Neural progenitor cell (in vitro differentiated cells): ENCODE measurements around the gene BUD31. TPM values are rescaled to one million over a fixed set of nuclear protein-coding genes. Genes with fewer than 3 reads are reported as not detected.
A peak's percentile ranks its signal among the peaks of the same experiment; 100 is the strongest.

Experiments used
- DNase-seq: peaks from one replicate; pipeline ENCODE4 v3.0.0-alpha.2; 2016; ENCODE audit warnings: low spot score
- H2AFZ ChIP-seq: fragments of 200-600 bp; sonication (generic); replicated peaks from 2 replicates; pipeline ENCODE4 v1.6.1; 2016; ENCODE audit warnings: antibody characterized with exemption
- H3F3A ChIP-seq: fragments of 200-600 bp; sonication (generic); 2 replicates; pipeline ENCODE4 v1.6.1; 2016; ENCODE audit warnings: antibody characterized with exemption, low read depth
- H3K27ac ChIP-seq: fragments of 200-600 bp; sonication (generic); 2 replicates; pipeline ENCODE4 v1.5.1; 2016; ENCODE audit warnings: mild to moderate bottlenecking
- H3K27me3 ChIP-seq: fragments of 200-600 bp; sonication (generic); 2 replicates; pipeline ENCODE4 v1.6.1; 2016; ENCODE audit warnings: mild to moderate bottlenecking, moderate library complexity
- H3K36me3 ChIP-seq: fragments of 200-600 bp; sonication (generic); 2 replicates; pipeline ENCODE4 v1.5.1; 2016
- H3K4me1 ChIP-seq: fragments of 200-600 bp; sonication (generic); 2 replicates; pipeline ENCODE4 v1.6.1; 2016; ENCODE audit warnings: mixed run types
- H3K4me2 ChIP-seq: fragments of 200-600 bp; sonication (generic); 2 replicates; pipeline ENCODE4 v1.6.1; 2016
- H3K4me3 ChIP-seq: fragments of 200-600 bp; sonication (generic); 2 replicates; pipeline ENCODE4 v1.5.1; 2016
- H3K79me2 ChIP-seq: fragments of 200-600 bp; sonication (generic); 2 replicates; pipeline ENCODE4 v1.6.1; 2016; ENCODE audit warnings: low read depth
- H3K9ac ChIP-seq: fragments of 200-600 bp; sonication (generic); 2 replicates; pipeline ENCODE4 v1.6.1; 2016
- H3K9me3 ChIP-seq: fragments of 200-600 bp; sonication (generic); 2 replicates; pipeline ENCODE4 v1.5.1; 2016; ENCODE audit warnings: low read depth
- H4K20me1 ChIP-seq: fragments of 200-600 bp; sonication (generic); 2 replicates; pipeline ENCODE4 v1.6.1; 2016; ENCODE audit warnings: low read depth
- H3K27ac Mint-ChIP-seq: 3 replicates; pipeline ENCODE4 v1.8.0; 2021; ENCODE audit warnings: mixed read lengths
- H3K27me3 Mint-ChIP-seq: 2 replicates; pipeline ENCODE4 v1.8.0; 2022; ENCODE audit warnings: low read depth, mild to moderate bottlenecking, inconsistent platforms, moderate library complexity, mixed read lengths; ENCODE audit not compliant: insufficient read depth
- H3K36me3 Mint-ChIP-seq: 3 replicates; pipeline ENCODE4 v1.8.0; 2021; ENCODE audit warnings: mixed read lengths
- H3K4me1 Mint-ChIP-seq: 3 replicates; pipeline ENCODE4 v1.8.0; 2021; ENCODE audit warnings: mixed read lengths
- H3K4me3 Mint-ChIP-seq: 3 replicates; pipeline ENCODE4 v1.8.0; 2021; ENCODE audit warnings: mild to moderate bottlenecking, moderate library complexity, mixed read lengths
- H3K9me3 Mint-ChIP-seq: 3 replicates; pipeline ENCODE4 v1.8.0; 2020; ENCODE audit warnings: mixed read lengths
- EZH2 ChIP-seq: fragments of 200-600 bp; sonication (generic); IDR thresholded peaks from 2 replicates; pipeline ENCODE4 v1.6.1; 2017; ENCODE audit warnings: antibody characterized with exemption, mild to moderate bottlenecking, moderate library complexity
- EZH2phosphoT487 ChIP-seq: fragments of 200-600 bp; sonication (generic); IDR thresholded peaks from 2 replicates; pipeline ENCODE4 v1.6.1; 2017; ENCODE audit warnings: antibody characterized with exemption
- total RNA-seq: library from RNA; depleted of rRNA; stranded (reverse); fragments of >200 nt; gene quantifications from 2 replicates; pipeline ENCODE4 v1.2.3, GENCODE V29; 2015; ENCODE audit warnings: low replicate concordance
- TF ChIP-seq, protein P1 (sequence below): fragments of 200-600 bp; sonication (generic); IDR thresholded peaks from 2 replicates; pipeline ENCODE4 v1.5.1; 2017; ENCODE audit warnings: antibody characterized with exemption, mild to moderate bottlenecking

Gene BUD31
- total RNA-seq, 1 donor from 2014 or later: 98.2 TPM

DNA sequence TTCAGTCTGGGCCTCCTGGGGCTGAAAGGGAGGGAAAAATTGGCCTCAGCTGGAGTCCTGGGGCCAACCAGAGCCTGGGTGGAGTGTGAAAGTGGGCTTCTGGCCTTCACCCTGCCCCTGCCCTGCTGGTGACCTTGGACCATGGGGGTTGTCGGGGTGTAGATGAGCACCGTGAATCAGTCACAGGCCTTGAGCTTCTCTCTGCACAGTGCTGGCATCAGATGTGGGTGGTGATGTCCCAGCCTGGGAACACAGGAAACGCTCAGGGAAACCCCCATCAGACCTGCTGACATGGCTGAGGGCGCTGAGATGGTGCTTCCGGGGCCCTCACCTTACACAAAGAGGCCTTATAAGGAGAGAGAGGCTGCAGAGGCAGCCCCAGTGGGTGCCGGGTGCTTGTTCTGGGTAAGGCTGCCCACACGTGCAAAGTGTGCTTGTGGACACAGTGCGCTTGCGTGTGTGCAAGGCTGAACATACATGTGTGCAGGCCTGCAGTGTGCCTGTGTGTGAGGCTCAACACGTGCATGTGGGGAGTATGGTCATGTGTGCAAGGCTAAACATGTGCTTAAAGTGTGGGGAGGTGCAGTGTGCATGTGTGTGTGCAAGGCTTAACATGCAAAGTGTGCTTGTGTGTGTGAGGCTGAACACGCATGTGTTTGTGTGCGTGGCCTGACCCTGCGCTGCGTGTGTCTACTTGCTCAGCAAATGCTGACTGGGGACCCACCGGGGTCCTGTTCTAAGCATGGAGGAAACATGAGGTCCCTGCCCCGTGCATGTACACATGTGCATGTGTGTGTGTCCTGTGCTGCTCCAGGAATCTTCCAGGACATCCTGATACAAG, 27.7 kb upstream of the BUD31 start:
- H3K4me3 ChIP-seq: no peak overlapping the region

DNA sequence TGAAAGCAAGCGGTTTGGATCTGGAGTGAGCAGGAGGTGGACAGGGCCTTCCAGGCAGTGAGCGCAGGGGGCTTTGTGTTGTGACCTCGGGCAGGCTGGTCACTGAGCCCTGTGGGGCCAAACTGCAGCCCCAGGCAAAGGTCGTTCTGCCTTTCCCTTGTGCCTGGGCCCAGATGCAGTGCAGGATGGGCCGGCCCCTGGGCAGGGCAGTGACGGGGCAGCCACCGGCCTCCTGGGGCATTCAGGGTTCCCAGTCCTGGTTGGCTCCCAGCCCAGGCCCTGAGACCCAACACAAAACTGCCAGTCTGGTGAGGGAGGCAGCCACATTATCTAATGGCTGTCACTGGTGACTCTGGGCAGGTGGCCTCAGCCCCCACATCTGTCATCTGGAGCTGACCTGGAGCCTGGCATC, 27.1 kb upstream of the BUD31 start:
- Histone ChIP-seq H3K4me1 (no peaks in the 10 kb centered on the region), H3K36me3 (no peaks in the 10 kb centered on the region), H3K79me2 (no peaks in the 10 kb centered on the region), H3K9ac (no peak overlapping the region), H3K4me2 (no peak overlapping the region), H3K27ac (peak overlapping the region; percentile 6), H4K20me1 (no peaks in the 10 kb centered on the region), H2AFZ (no peak overlapping the region), H3K9me3 (no peaks in the 10 kb centered on the region), H3K4me3 (no peak overlapping the region), H3F3A (no peaks in the 10 kb centered on the region), H3K27me3 (no peaks in the 10 kb centered on the region)
- no peaks in the 10 kb centered on the region for H3K9me3 Mint-ChIP-seq
- TF ChIP-seq EZH2 (no peak), EZH2phosphoT487 (no peak)
- TF ChIP-seq, protein P1, sequence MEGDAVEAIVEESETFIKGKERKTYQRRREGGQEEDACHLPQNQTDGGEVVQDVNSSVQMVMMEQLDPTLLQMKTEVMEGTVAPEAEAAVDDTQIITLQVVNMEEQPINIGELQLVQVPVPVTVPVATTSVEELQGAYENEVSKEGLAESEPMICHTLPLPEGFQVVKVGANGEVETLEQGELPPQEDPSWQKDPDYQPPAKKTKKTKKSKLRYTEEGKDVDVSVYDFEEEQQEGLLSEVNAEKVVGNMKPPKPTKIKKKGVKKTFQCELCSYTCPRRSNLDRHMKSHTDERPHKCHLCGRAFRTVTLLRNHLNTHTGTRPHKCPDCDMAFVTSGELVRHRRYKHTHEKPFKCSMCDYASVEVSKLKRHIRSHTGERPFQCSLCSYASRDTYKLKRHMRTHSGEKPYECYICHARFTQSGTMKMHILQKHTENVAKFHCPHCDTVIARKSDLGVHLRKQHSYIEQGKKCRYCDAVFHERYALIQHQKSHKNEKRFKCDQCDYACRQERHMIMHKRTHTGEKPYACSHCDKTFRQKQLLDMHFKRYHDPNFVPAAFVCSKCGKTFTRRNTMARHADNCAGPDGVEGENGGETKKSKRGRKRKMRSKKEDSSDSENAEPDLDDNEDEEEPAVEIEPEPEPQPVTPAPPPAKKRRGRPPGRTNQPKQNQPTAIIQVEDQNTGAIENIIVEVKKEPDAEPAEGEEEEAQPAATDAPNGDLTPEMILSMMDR: no peak
- no peaks in the 10 kb centered on the region for H3K27me3 Mint-ChIP-seq
- peaks cover 3% of the 10 kb centered on the region for H3K4me1 Mint-ChIP-seq
- peaks cover 4% of the 10 kb centered on the region for H3K36me3 Mint-ChIP-seq
- peak overlapping the region; percentile 63 for H3K27ac Mint-ChIP-seq
- DNase-seq: no peak
- no peak overlapping the region for H3K4me3 Mint-ChIP-seq

More for the DNA sequence above, 27.7 kb upstream of the BUD31 start:
- peak overlapping the region; percentile 6 for H3K27ac ChIP-seq
- H4K20me1 ChIP-seq: no peaks in the 10 kb centered on the region
- Mint-ChIP-seq H3K27ac (peak overlapping the region; percentile 63), H3K27me3 (no peaks in the 10 kb centered on the region), H3K9me3 (no peaks in the 10 kb centered on the region), H3K4me1 (peaks cover 3% of the 10 kb centered on the region), H3K4me3 (no peak overlapping the region), H3K36me3 (peaks cover 4% of the 10 kb centered on the region)
- peaks cover 2% of the 10 kb centered on the region for H3K79me2 ChIP-seq
- no peaks in the 10 kb centered on the region for H3K27me3 ChIP-seq
- TF ChIP-seq, protein P1: no peak
- TF ChIP-seq EZH2phosphoT487: no peak
- no peak for TF ChIP-seq EZH2
- H2AFZ ChIP-seq: no peak overlapping the region
- H3F3A ChIP-seq: no peaks in the 10 kb centered on the region
- H3K4me2 ChIP-seq: no peak overlapping the region
- H3K9me3 ChIP-seq: no peaks in the 10 kb centered on the region
- no peak for DNase-seq
- H3K36me3 ChIP-seq: no peaks in the 10 kb centered on the region
- H3K4me1 ChIP-seq: no peaks in the 10 kb centered on the region
- peak overlapping the region; percentile 10 for H3K9ac ChIP-seq

DNA sequence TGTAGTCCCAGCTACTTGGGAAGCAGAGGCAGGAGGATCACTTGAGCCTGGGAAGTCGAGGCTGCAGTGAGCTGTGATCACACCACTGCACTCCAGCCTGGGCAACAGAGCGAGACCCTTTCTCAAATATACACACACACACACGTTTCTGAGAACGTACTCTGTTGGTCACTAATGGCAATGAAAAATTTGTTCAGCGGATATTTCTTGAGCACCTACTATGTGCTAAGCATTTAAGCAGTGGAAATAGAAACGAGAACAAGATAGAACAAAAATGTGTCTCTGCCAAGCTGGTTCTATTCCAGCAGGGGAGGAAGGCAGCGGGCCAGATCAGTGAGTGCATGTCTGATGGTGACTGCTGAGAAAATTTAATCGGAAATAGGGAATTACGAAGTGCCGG, 25.6 kb upstream of the BUD31 start:
- H3K27ac Mint-ChIP-seq: peak overlapping the region; percentile 69
- Histone ChIP-seq H2AFZ (no peak overlapping the region), H3K27ac (no peak overlapping the region), H3K79me2 (no peaks in the 10 kb centered on the region), H4K20me1 (no peaks in the 10 kb centered on the region), H3K4me2 (no peak overlapping the region), H3K27me3 (no peaks in the 10 kb centered on the region), H3K9me3 (no peaks in the 10 kb centered on the region), H3F3A (no peaks in the 10 kb centered on the region), H3K36me3 (no peaks in the 10 kb centered on the region), H3K9ac (no peak overlapping the region), H3K4me3 (no peak overlapping the region), H3K4me1 (no peaks in the 10 kb centered on the region)
- peaks cover 3% of the 10 kb centered on the region for H3K4me1 Mint-ChIP-seq
- H3K4me3 Mint-ChIP-seq: no peak overlapping the region
- no peak for DNase-seq
- H3K27me3 Mint-ChIP-seq: no peaks in the 10 kb centered on the region
- peaks cover 2% of the 10 kb centered on the region for H3K36me3 Mint-ChIP-seq
- TF ChIP-seq EZH2phosphoT487 (no peak), EZH2 (no peak)
- TF ChIP-seq, protein P1: no peak
- no peaks in the 10 kb centered on the region for H3K9me3 Mint-ChIP-seq
